Osteoblast (primary cell): ENCODE results near the gene BCL2L13. TPM values are rescaled to one million over a fixed set of nuclear protein-coding genes. Genes with fewer than 3 reads are reported as not detected.

Experiments
- DNase-seq: peaks from one replicate; pipeline ENCODE4 v3.0.0; 2011; ENCODE audit warnings: low spot score, mixed read lengths; ENCODE audit not compliant: insufficient read length; ENCODE audit errors: missing footprints
- H2AFZ ChIP-seq: 2 replicates; pipeline ENCODE4 v1.6.0; 2011; ENCODE audit warnings: mild to moderate bottlenecking, low read length
- H3K27ac ChIP-seq: 2 replicates; pipeline ENCODE4 v1.5.1; 2011; ENCODE audit warnings: mild to moderate bottlenecking, low read depth, low read length, moderate library complexity
- H3K27me3 ChIP-seq: 2 replicates; pipeline ENCODE4 v1.6.0; 2012; ENCODE audit warnings: mild to moderate bottlenecking, control low read depth, inconsistent platforms, low read length, moderate library complexity; ENCODE audit not compliant: insufficient read depth
- H3K36me3 ChIP-seq: 2 replicates; pipeline ENCODE4 v1.5.1; 2011; ENCODE audit warnings: mild to moderate bottlenecking, low read length, control low read depth, moderate library complexity; ENCODE audit not compliant: insufficient read depth
- H3K4me1 ChIP-seq: 2 replicates; pipeline ENCODE4 v1.5.1; 2011; ENCODE audit warnings: mild to moderate bottlenecking, low read length, control low read depth, moderate library complexity; ENCODE audit not compliant: insufficient read depth
- H3K4me2 ChIP-seq: 2 replicates; pipeline ENCODE4 v1.6.0; 2011; ENCODE audit warnings: mild to moderate bottlenecking, low read length; ENCODE audit not compliant: insufficient read depth
- H3K4me3 ChIP-seq: fragments of 200-600 bp; sonication (generic); 3 replicates; pipeline ENCODE4 v1.5.1; 2012; ENCODE audit warnings: mild to moderate bottlenecking, low read length, inconsistent platforms; ENCODE audit not compliant: insufficient read depth
- H3K79me2 ChIP-seq: 2 replicates; pipeline ENCODE4 v1.6.0; 2012; ENCODE audit warnings: mild to moderate bottlenecking, low read length, control low read depth, inconsistent platforms; ENCODE audit not compliant: insufficient read depth
- H3K9me3 ChIP-seq: 2 replicates; pipeline ENCODE4 v1.5.1; 2011; ENCODE audit warnings: low read depth, low read length, control low read depth
- H4K20me1 ChIP-seq: 2 replicates; pipeline ENCODE4 v1.6.0; 2012; ENCODE audit warnings: mild to moderate bottlenecking, low read length, control low read depth; ENCODE audit not compliant: insufficient read depth
- CTCF ChIP-seq: IDR thresholded peaks from 2 replicates; pipeline ENCODE4 v1.5.1; 2011; ENCODE audit warnings: mild to moderate bottlenecking, low read depth, low read length, moderate library complexity; ENCODE audit errors: extremely low read depth
- total RNA-seq: library from RNA; depleted of rRNA; stranded (reverse); fragments of >200 nt; gene quantifications from 2 replicates; pipeline ENCODE4 v1.2.3, GENCODE V29; 2012

Gene BCL2L13
- total RNA-seq, 1 donor: 86.5 TPM

- no peaks in the 10 kb centered on the region for H4K20me1 ChIP-seq
- H3K79me2 ChIP-seq: peaks cover 10% of the 10 kb centered on the region
- no peaks in the 10 kb centered on the region for H3K27me3 ChIP-seq
- peak overlapping the region; percentile 10 for H3K4me2 ChIP-seq
- no peak for TF ChIP-seq CTCF
- no peak for DNase-seq
- no peak overlapping the region for H3K4me3 ChIP-seq
- H3K9me3 ChIP-seq: no peaks in the 10 kb centered on the region
- no peak overlapping the region for H2AFZ ChIP-seq
- H3K27ac ChIP-seq: no peak overlapping the region
- H3K36me3 ChIP-seq: peaks cover 5% of the 10 kb centered on the region
- peaks cover 9% of the 10 kb centered on the region for H3K4me1 ChIP-seq
Measured at GRCh38 chr22:17700778-17701177, 62.2 kb downstream of the BCL2L13 start.

GRCh38 chr22:17703811-17704210 lies 65.3 kb downstream of the BCL2L13 start:
- H3K27ac ChIP-seq: no peak overlapping the region
- TF ChIP-seq CTCF: no peak
- H3K9me3 ChIP-seq: no peaks in the 10 kb centered on the region
- H3K36me3 ChIP-seq: no peaks in the 10 kb centered on the region
- no peak overlapping the region for H3K4me2 ChIP-seq
- no peak overlapping the region for H3K4me3 ChIP-seq
- no peaks in the 10 kb centered on the region for H3K27me3 ChIP-seq
- H2AFZ ChIP-seq: no peak overlapping the region
- H4K20me1 ChIP-seq: no peaks in the 10 kb centered on the region
- peaks cover 17% of the 10 kb centered on the region for H3K4me1 ChIP-seq
- no peak for DNase-seq
- H3K79me2 ChIP-seq: peaks cover 23% of the 10 kb centered on the region

DNA sequence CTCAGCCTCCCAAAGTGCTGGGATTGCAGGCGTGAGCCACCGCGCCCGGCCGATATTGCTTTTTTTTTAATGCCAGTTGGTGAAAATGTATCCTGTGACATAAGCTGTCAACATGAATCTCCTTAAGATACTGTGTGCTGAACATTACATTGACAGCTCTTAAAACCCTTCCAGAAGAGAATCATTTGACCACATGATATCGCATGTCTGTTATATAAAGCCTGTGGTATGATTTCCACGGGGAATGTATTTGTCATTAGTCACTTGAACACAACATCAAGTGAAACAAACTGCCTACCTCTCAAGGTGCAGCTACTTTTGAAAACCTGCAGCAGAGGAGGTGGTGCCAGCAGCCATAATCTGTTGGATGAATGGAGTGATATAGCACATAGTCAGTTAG lies 67.0 kb downstream of the BCL2L13 start:
- H3K4me2 ChIP-seq: peak overlapping the region; percentile 75
- no peak overlapping the region for H2AFZ ChIP-seq
- no peak for TF ChIP-seq CTCF
- peak overlapping the region; percentile 74 for H3K27ac ChIP-seq
- H3K4me1 ChIP-seq: peaks cover 15% of the 10 kb centered on the region
- no peaks in the 10 kb centered on the region for H3K36me3 ChIP-seq
- DNase-seq: no peak
- H3K4me3 ChIP-seq: no peak overlapping the region
- H3K27me3 ChIP-seq: no peaks in the 10 kb centered on the region
- H3K9me3 ChIP-seq: no peaks in the 10 kb centered on the region
- H4K20me1 ChIP-seq: no peaks in the 10 kb centered on the region
- peaks cover 32% of the 10 kb centered on the region for H3K79me2 ChIP-seq

DNA sequence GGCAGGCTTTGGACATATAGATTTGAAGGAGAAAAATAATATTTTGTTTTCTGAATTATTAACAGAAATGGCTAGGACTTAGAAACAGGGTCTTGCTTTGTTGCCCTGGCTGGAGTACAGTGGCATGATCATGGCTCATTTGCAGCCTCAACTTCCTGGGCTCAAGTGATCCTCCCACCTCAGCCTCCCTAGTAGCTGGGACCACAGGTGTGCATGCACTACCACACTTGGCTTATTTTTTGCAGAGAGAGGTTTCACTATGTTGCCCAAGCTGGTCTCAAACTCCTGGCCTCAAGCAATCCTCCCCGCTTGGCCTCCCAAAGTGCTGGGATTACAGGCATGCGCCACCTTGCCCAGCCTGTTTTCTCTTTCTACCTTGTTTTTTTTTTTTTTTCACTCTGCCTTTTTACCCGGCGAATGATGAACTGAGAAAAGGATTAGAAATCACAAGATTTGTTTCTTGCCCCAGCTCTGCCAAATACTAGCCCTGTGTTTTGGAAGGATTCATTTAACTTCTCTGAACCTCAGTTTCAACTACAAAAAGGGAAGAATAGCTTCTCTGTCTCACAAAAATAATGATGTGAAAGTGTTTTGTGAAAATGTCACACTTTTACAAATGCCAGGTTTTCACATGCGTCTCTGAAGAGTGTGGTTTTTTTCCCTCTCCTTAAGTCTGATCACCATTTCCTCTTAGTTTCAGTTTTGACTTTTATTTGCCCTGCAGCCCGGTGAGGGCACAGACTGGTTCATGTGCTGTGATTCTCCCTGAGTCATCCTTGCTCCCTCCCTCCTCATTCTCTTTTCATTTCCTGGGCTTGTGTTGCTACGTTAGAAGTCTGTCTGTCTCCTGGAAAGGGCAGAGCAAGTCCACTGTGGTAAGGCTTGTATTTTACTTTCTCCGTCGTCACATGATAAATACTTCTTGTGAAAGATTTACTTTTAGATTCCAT lies 67.7 kb downstream of the BCL2L13 start:
- peak; percentile 90 for DNase-seq
- TF ChIP-seq CTCF: no peak
- no peaks in the 10 kb centered on the region for H4K20me1 ChIP-seq
- peak overlapping the region; percentile 53 for H3K4me3 ChIP-seq
- H3K79me2 ChIP-seq: peaks cover 37% of the 10 kb centered on the region
- H3K27me3 ChIP-seq: no peaks in the 10 kb centered on the region
- H3K9me3 ChIP-seq: no peaks in the 10 kb centered on the region
- H3K4me2 ChIP-seq: peak overlapping the region; percentile 75
- H3K27ac ChIP-seq: peak overlapping the region; percentile 74
- peak overlapping the region; percentile 69 for H2AFZ ChIP-seq
- no peaks in the 10 kb centered on the region for H3K36me3 ChIP-seq
- peaks cover 12% of the 10 kb centered on the region for H3K4me1 ChIP-seq
